HepG2 (cell line): ENCODE measurements around the gene TNFAIP8L1. TPM values are rescaled to one million over a fixed set of nuclear protein-coding genes. Genes with fewer than 3 reads are reported as not detected.

Source experiments
- ATAC-seq: fragments of 200-7000 bp; cut with Tn5 transposase; 3 replicates; pipeline ENCODE4 v1.9.1; 2020; ENCODE audit warnings: mild to moderate bottlenecking, moderate library complexity
- BruUV-seq: library from RNA; stranded (reverse); fragments of 400-500 nt; replicated peaks from 2 replicates; lab custom pipeline; 2021; lab: Mats Ljungman, UMichigan
- CTCF ChIA-PET: fragments of 300-600 bp; formaldehyde crosslinking; extraction: SDS; loops from one replicate; lab custom pipeline; 2021; ENCODE audit warnings: low total read pairs, inconsistent platforms, low intra/inter-chr PET ratio; lab: Yijun Ruan, JAX
- POLR2A ChIA-PET: fragments of 350-600 bp; sonication (Branson Sonifier 250); formaldehyde crosslinking; loops from one replicate; lab custom pipeline; 2020; ENCODE audit warnings: antibody characterized with exemption, inconsistent platforms; lab: Yijun Ruan, JAX
- DNase-seq: peaks from one replicate; pipeline ENCODE4 v3.0.0-alpha.2; 2015; ENCODE audit warnings: low spot score
- FAIRE-seq: peaks from 3 replicates; lab custom pipeline; 2011; peaks lifted over from hg19 to GRCh38; lab: Jason Lieb, UNC
- H2AFZ ChIP-seq: one replicate; pipeline ENCODE4 v1.6.1; 2011; ENCODE audit warnings: low read length, inconsistent platforms
- H3K27ac ChIP-seq: fragments of 300-600 bp; 3 replicates; pipeline ENCODE4 v1.8.0; 2011; ENCODE audit warnings: mixed run types, mild to moderate bottlenecking, mixed read lengths, low read length, inconsistent platforms; ENCODE audit not compliant: insufficient read depth; ENCODE audit errors: extremely low read length
- H3K27me3 ChIP-seq, 2 experiments: fragments of 200-600 bp in 1 of 2; 2 replicates in 1 of 2; 3 replicates in 1 of 2; pipeline versions ENCODE4 v1.6.0 to v1.8.0; 2011; ENCODE audit warnings: low read length in 2 of 2, mild to moderate bottlenecking in 2 of 2, moderate library complexity in 2 of 2, inconsistent platforms in 1 of 2; ENCODE audit not compliant: insufficient read depth in 2 of 2, control insufficient read depth in 1 of 2
- H3K36me3 ChIP-seq, 2 experiments: fragments of 200-600 bp in 1 of 2; replicated peaks in 1 of 2; 2 replicates in 1 of 2; 3 replicates in 1 of 2; pipeline versions ENCODE4 v1.5.1 to v1.8.0; 2011; ENCODE audit warnings: low read length in 2 of 2, inconsistent platforms in 1 of 2; ENCODE audit not compliant: insufficient read depth in 2 of 2, control insufficient read depth in 1 of 2
- H3K4me1 ChIP-seq: 2 replicates; pipeline ENCODE4 v1.5.1; 2012; ENCODE audit warnings: low read length, inconsistent platforms; ENCODE audit not compliant: insufficient read depth
- H3K4me2 ChIP-seq: 2 replicates; pipeline ENCODE4 v1.6.0; 2011; ENCODE audit warnings: low read depth, low read length, inconsistent platforms
- H3K4me3 ChIP-seq, 3 experiments: fragments of 200-600 bp in 1 of 3; sonication (generic), shearing (Covaris generic) in 1 of 3; replicated peaks in 1 of 3; 2 replicates each; pipeline ENCODE4 v1.5.1; 2011 to 2016; ENCODE audit warnings: low read length in 3 of 3, inconsistent platforms in 2 of 3, low read depth in 2 of 3, mild to moderate bottlenecking in 2 of 3, control low read depth in 1 of 3, mixed read lengths in 1 of 3; ENCODE audit not compliant: insufficient read depth in 1 of 3
- H3K79me2 ChIP-seq: one replicate; pipeline ENCODE4 v1.6.1; 2011; ENCODE audit warnings: low read length, inconsistent platforms; ENCODE audit not compliant: insufficient read depth
- H3K9ac ChIP-seq: 2 replicates; pipeline ENCODE4 v1.6.0; 2011; ENCODE audit warnings: mild to moderate bottlenecking, low read depth, low read length, inconsistent platforms; ENCODE audit not compliant: insufficient read depth
- H3K9me3 ChIP-seq: 2 replicates; pipeline ENCODE4 v1.5.1; 2012; ENCODE audit warnings: mild to moderate bottlenecking, low read length
- H4K20me1 ChIP-seq: 2 replicates; pipeline ENCODE4 v1.6.0; 2011; ENCODE audit warnings: inconsistent platforms, mild to moderate bottlenecking, low read length, moderate library complexity; ENCODE audit not compliant: insufficient read depth
- CENPX ChIP-seq: sonication (generic); formaldehyde crosslinking; IDR thresholded peaks from 2 replicates; pipeline ENCODE4 v1.9.0; 2021; ENCODE audit warnings: mild to moderate bottlenecking, missing genetic modification reagents, moderate library complexity
- ETV5 ChIP-seq: IDR thresholded peaks from 2 replicates; pipeline ENCODE4 v1.6.1; 2018; ENCODE audit warnings: missing biosample characterization, missing genetic modification reagents, inconsistent platforms, borderline replicate concordance
- HMGXB4 ChIP-seq, 2 experiments: sonication (generic) in 1 of 2; formaldehyde crosslinking in 1 of 2; IDR thresholded peaks; 2 replicates each; pipeline versions ENCODE4 v1.4.0 to v1.6.1; 2018 to 2020; ENCODE audit warnings: missing genetic modification reagents in 2 of 2, borderline replicate concordance in 1 of 2, low read depth in 1 of 2, mild to moderate bottlenecking in 1 of 2, missing biosample characterization in 1 of 2
- ISL2 ChIP-seq: sonication (generic); formaldehyde crosslinking; IDR thresholded peaks from 2 replicates; pipeline ENCODE4 v1.5.0; 2020; ENCODE audit warnings: missing genetic modification reagents
- MAFF ChIP-seq: IDR thresholded peaks from 2 replicates; pipeline ENCODE4 v1.6.1; 2011; ENCODE audit warnings: low read depth, low read length, improper control_type of control experiment
- MAFK ChIP-seq, 2 experiments: IDR thresholded peaks in 1 of 2; conservative IDR thresholded peaks in 1 of 2; 2 replicates each; pipeline ENCODE4 v1.6.1; 2011; ENCODE audit warnings: improper control_type of control experiment in 2 of 2, low read length in 2 of 2
- MLLT10 ChIP-seq: sonication (generic); formaldehyde crosslinking; IDR thresholded peaks from 2 replicates; pipeline ENCODE4 v1.4.0; 2020; ENCODE audit warnings: missing genetic modification reagents
- MTA1 ChIP-seq: sonication (generic); formaldehyde crosslinking; IDR thresholded peaks from 2 replicates; pipeline ENCODE4 v1.4.0; 2020; ENCODE audit warnings: missing genetic modification reagents, mild to moderate bottlenecking, borderline replicate concordance
- NRL ChIP-seq: sonication (generic); formaldehyde crosslinking; IDR thresholded peaks from 2 replicates; pipeline ENCODE4 v1.5.0; 2020; ENCODE audit warnings: missing genetic modification reagents, mild to moderate bottlenecking, moderate library complexity, borderline replicate concordance
- REXO4 ChIP-seq: sonication (generic); formaldehyde crosslinking; IDR thresholded peaks from 2 replicates; pipeline ENCODE4 v1.8.0; 2022; ENCODE audit warnings: missing genetic modification reagents, mild to moderate bottlenecking, borderline replicate concordance
- SMAD3 ChIP-seq: sonication (generic); formaldehyde crosslinking; IDR thresholded peaks from 2 replicates; pipeline ENCODE4 v1.4.0; 2020; ENCODE audit warnings: missing genetic modification reagents
- ZMYM3 ChIP-seq: sonication (generic); formaldehyde crosslinking; IDR thresholded peaks from 2 replicates; pipeline ENCODE4 v1.5.1; 2020; ENCODE audit warnings: mild to moderate bottlenecking, missing genetic modification reagents
- ZNF333 ChIP-seq: sonication (generic); formaldehyde crosslinking; IDR thresholded peaks from 2 replicates; pipeline ENCODE4 v1.4.0; 2020; ENCODE audit warnings: mild to moderate bottlenecking, missing genetic modification reagents, borderline replicate concordance
- ZNF660 ChIP-seq: sonication (generic); formaldehyde crosslinking; IDR thresholded peaks from 2 replicates; pipeline ENCODE4 v1.5.1; 2020; ENCODE audit warnings: mild to moderate bottlenecking, low read depth, missing genetic modification reagents, borderline replicate concordance
- ZNF7 ChIP-seq: IDR thresholded peaks from 2 replicates; pipeline ENCODE4 v1.6.1; 2016; ENCODE audit warnings: missing biosample characterization, missing genetic modification reagents
- ZNF773 ChIP-seq: sonication (generic); formaldehyde crosslinking; IDR thresholded peaks from 2 replicates; pipeline ENCODE4 v1.4.0; 2020; ENCODE audit warnings: missing genetic modification reagents, borderline replicate concordance
- WGBS: methylation state at CpG from one replicate; pipeline ENCODE4 v1.1.6; 2017; ENCODE audit warnings: low lambda C conversion rate; 5-methylcytosine and 5-hydroxymethylcytosine counted together
- in situ Hi-C: cut with HindIII; loops from 2 replicates; pipeline ENCODE4 v1.10.0; 2017; ENCODE audit warnings: low pct_unique_long_range_greater_than_20kb; ENCODE audit not compliant: extremely low pct_ligation_motif_present
- intact Hi-C: fragments of 100-400 bp; cut with micrococcal nuclease; formaldehyde crosslinking; loops from one replicate; pipeline ENCODE4 v1.10.0; 2022; ENCODE audit not compliant: unreplicated experiment
- polyA plus RNA-seq, 8 experiments: library from polyadenylated mRNA; depleted of rRNA in 3 of 8; stranded (reverse) in 7 of 8; unstranded in 1 of 8; fragments of >200 nt; fragmentation: Illumina TruSeq in 4 of 8; extraction: Trizol in 4 of 8; gene quantifications; 2 replicates each; pipeline versions ENCODE4 v1.2.1 to v1.2.3, GENCODE V29; 2011 to 2016; ENCODE audit warnings: low read depth in 4 of 8, missing spikeins in 1 of 8, mixed read lengths in 1 of 8; ENCODE audit not compliant: insufficient read depth in 1 of 8
- total RNA-seq, 5 experiments: library from RNA; depleted of rRNA; stranded (reverse); fragments of >200 nt; fragmentation: Illumina TruSeq; extraction: Trizol; gene quantifications; 2 replicates each; pipeline ENCODE4 v1.2.3, GENCODE V29; 2016; ENCODE audit warnings: low read depth in 1 of 5
- TF ChIP-seq, protein P1 (sequence below): sonication (generic); formaldehyde crosslinking; IDR thresholded peaks from 2 replicates; pipeline ENCODE4 v1.5.0; 2020; ENCODE audit warnings: mild to moderate bottlenecking, missing genetic modification reagents

Gene TNFAIP8L1
- total and polyA plus RNA-seq, 2 of the 13 experiments (the other 11 are each of a cell fraction or from before 2014, with no cell fraction given), result 13.4 to 21.4 TPM

DNA sequence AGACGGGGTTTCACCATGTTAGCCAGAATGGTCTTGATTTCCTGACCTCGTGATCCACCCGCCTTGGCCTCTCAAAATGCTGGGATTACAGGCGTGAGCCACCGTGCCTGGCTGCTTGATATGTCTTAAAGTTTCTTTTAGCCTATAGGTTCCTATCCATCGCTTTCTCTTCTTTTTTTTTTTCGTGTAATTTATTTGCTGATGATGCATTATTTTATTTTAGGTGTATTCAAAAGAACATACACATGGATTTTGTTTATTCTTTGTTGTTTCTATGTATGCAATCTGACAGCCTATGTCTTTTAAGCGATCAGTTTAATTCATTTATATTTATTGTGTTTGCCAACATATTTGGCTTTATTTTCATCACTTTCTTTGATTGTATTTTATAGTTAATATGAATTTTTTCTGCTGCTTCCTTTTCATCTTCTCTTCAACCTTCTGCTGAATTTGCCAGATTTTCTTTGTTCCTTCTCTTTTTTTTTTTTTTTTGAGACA lies 26.0 kb upstream of the TNFAIP8L1 start:
- Histone ChIP-seq H3K4me1 (peaks cover 41% of the 10 kb centered on the region), H3K27ac (no peak overlapping the region), H3K4me2 (no peak overlapping the region), H3K9ac (no peak overlapping the region), H2AFZ (no peak overlapping the region), H3K36me3 (no peaks in the 10 kb centered on the region), H3K79me2 (no peaks in the 10 kb centered on the region), H3K27me3 (peaks cover 0 to 22% of the 10 kb centered on the region in 2 experiments; a peak in 3 of 5 replicates), H3K4me3 (no peak overlapping the region), H3K9me3 (no peaks in the 10 kb centered on the region), H4K20me1 (no peaks in the 10 kb centered on the region)
- FAIRE-seq (no peak), ATAC-seq (no peak), DNase-seq (no peak)
- 58% methylated on average over 8 of the region's 8 CpGs for WGBS
- TF ChIP-seq ZNF7 (CRISPR knock-in tag) (no peak), MAFF (peak; percentile 94), MAFK (conservative IDR thresholded peaks at IDR 0.05 in 1 of 2, IDR thresholded peaks at IDR 0.05 in 1 of 2; ENCODE audit: low read length in 2 of 2) (peak; percentile 91 to 95), CENPX (CRISPR knock-in tag) (no peak)
- intact Hi-C loops (no loop called here), in situ Hi-C loops (no loop called here)
- ChIA-PET CTCF (no interaction called here), POLR2A (no interaction called here)
- no TSS peak for BruUV-seq

DNA sequence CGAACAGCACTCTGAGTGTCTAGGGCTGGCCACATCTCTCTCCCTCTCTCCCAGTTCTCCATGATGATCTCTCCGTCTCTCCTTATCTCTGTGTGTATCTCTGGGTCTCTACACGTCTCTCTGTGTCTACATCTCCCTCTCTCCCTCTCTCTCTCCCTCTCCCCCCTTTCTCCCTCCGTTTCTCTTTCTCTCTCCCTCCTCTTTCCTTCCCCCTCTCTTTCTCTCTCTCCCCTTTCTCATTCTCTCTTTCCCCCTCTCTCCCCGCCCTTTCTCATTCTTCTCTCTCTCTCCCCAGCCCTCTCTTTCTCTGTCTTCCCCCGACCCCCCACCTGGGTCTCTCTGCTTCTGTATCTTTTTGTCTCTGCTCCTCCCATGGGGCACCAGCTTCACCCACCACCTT lies 21.3 kb upstream of the TNFAIP8L1 start:
- CTCF ChIA-PET, result no interaction called here
- no peaks in the 10 kb centered on the region for H3K9me3 ChIP-seq
- no peak overlapping the region for H3K4me2 ChIP-seq
- H3K9ac ChIP-seq, result no peak overlapping the region
- H3K4me3 ChIP-seq, result no peak overlapping the region
- no peaks in the 10 kb centered on the region for H3K36me3 ChIP-seq
- no peak for ATAC-seq
- H3K27ac ChIP-seq, result no peak overlapping the region
- BruUV-seq, result no TSS peak
- H3K27me3 ChIP-seq, result peaks cover 0 to 12% of the 10 kb centered on the region in 2 experiments; a peak in 1 of 5 replicates
- DNase-seq, result no peak
- no peak for FAIRE-seq
- in situ Hi-C loops, result no loop called here
- H4K20me1 ChIP-seq, result no peaks in the 10 kb centered on the region
- intact Hi-C loops, result no loop called here
- H2AFZ ChIP-seq, result no peak overlapping the region
- 14% methylated on average over 6 of the region's 6 CpGs for WGBS
- POLR2A ChIA-PET, result no interaction called here
- no peaks in the 10 kb centered on the region for H3K79me2 ChIP-seq
- peaks cover 49% of the 10 kb centered on the region for H3K4me1 ChIP-seq
- no peak for TF ChIP-seq ZMYM3
- TF ChIP-seq ZNF333 (CRISPR knock-in tag), result no peak
- TF ChIP-seq ISL2, result no peak
- no peak for TF ChIP-seq REXO4 (CRISPR knock-in tag)
- TF ChIP-seq MTA1, result no peak
- TF ChIP-seq MLLT10, result no peak
- no peak for TF ChIP-seq ETV5 (CRISPR knock-in tag)
- TF ChIP-seq ZNF660 (CRISPR knock-in tag), result no peak
- TF ChIP-seq, protein P1, sequence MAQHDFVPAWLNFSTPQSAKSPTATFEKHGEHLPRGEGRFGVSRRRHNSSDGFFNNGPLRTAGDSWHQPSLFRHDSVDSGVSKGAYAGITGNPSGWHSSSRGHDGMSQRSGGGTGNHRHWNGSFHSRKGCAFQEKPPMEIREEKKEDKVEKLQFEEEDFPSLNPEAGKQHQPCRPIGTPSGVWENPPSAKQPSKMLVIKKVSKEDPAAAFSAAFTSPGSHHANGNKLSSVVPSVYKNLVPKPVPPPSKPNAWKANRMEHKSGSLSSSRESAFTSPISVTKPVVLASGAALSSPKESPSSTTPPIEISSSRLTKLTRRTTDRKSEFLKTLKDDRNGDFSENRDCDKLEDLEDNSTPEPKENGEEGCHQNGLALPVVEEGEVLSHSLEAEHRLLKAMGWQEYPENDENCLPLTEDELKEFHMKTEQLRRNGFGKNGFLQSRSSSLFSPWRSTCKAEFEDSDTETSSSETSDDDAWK, result no peak
- no peak for TF ChIP-seq NRL (CRISPR knock-in tag)
- no peak for TF ChIP-seq HMGXB4 (CRISPR knock-in tag; IDR thresholded peaks at IDR 0.05; ENCODE audit: borderline replicate concordance in 1 of 2, low read depth in 1 of 2)
- TF ChIP-seq ZNF773 (CRISPR knock-in tag), result no peak
- no peak for TF ChIP-seq SMAD3 (CRISPR knock-in tag)
